ENCODE measurements around the gene EREG.

EREG gene

GRCh38 chr4:74428276-74428675 lies 63.3 kb downstream of the EREG start:
- no peak for DNase-seq (ENCODE audit: low read depth)

GRCh38 chr4:74431113-74431826 lies 66.3 kb downstream of the EREG start:
- DNase-seq (ENCODE audit: low read depth) = no peak

DNA sequence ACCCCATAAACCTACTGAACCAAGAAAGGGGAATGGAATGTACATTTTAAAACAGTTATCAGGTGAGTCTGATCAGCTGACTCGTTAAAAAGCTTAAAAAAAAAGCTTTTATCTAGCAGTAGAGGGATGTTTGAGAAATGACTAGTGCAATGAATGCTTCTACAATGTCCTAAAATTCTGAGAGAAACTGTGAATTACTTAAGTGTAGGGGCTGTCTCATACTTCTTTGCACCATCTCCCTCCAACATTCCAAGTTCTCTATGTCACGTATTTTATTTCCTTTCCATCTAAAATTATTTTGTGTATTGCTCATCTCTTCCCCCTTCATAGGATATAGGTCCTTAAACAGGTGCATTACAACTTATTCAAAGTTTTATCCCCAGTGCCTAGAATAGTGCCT lies 68.1 kb downstream of the EREG start:
- no peak for DNase-seq (ENCODE audit: low read depth)

DNA sequence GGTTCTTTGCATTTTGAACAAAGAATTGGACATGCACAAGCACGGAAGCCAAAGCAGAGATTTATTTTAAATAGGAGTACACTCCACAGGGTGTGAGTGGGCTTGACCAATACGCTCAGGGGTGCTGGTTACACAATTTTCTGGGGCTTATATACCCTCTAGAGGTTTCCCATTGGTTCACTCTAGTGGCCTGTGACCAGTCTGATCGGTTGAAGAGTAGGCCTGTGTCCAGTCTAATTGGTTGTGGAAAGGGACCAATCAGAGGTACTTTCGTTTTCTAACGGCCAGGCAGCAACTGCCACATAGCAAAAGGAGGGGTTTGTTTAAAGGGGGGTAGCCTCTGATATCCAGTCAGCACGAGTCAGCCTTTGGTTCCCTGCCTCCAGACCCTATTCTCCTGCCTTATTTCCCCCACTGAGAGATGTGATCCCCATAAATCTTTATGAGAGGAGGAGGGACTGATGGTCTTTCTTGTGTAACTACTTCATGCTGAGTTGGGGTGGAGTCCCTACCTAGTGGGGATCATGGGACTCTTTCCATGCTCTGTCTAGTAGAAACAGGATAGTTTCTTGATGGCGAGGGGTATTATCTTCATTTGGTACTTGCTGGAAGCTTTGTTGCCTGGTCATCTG lies 68.7 kb downstream of the EREG start:
- no peak for DNase-seq (ENCODE audit: low read depth)

DNA sequence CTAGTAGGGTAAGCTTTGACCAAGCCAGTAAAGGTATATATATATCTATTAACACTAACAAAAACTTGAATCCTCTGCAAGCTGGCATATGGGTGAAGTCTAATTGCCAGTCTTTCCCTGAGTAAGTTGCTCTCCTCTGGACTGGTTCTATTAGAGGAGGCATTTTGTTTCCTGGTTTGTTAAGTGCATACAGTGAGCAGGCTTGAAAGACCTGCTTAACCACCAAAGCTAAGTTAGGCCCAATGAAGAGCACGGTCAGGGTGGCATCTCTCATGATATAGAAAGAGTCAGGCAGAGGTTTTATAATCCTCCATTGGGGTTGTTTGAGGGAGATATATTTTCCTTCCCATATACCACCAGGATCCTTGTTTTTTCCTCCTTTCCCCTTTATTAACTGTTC lies 70.4 kb downstream of the EREG start:
- DNase-seq (ENCODE audit: low read depth) = no peak

- no peak for DNase-seq (ENCODE audit: low read depth)
These were observed 72.9 kb downstream of the EREG start for GRCh38 chr4:74437866-74438265.
